Activated T-cell treated with anti-CD3 and anti-CD28 coated beads for 1 hour (primary cell): ENCODE results near the gene SENP3.
"Not testable (repeated sequence)": the region's sequence is repeated elsewhere in the genome, so short reads cannot be mapped to it uniquely, and the experiment has no call there.

Experiments used
- DNase-seq: peaks from one replicate; pipeline ENCODE4 v3.0.0-alpha.2; 2020; ENCODE audit warnings: low read depth

SENP3 gene

GRCh38 chr17:7597561-7597960 lies 35.8 kb downstream of the SENP3 start:
- DNase-seq = not testable (repeated sequence)

GRCh38 chr17:7606280-7606679 lies 44.6 kb downstream of the SENP3 start:
- DNase-seq = no peak

GRCh38 chr17:7610641-7611040 lies 48.9 kb downstream of the SENP3 start:
- no peak for DNase-seq

- no peak for DNase-seq
These were observed 50.0 kb downstream of the SENP3 start for GRCh38 chr17:7611635-7612293.

GRCh38 chr17:7612294-7612640 lies 50.5 kb downstream of the SENP3 start:
- DNase-seq = no peak

- no peak for DNase-seq
These were observed 52.2 kb downstream of the SENP3 start for GRCh38 chr17:7613769-7614424.

GRCh38 chr17:7614425-7615264 lies 52.9 kb downstream of the SENP3 start, which contains the start of gene FXR2:
Gene FXR2, minus strand, starts transcription at chr17:7614897. Its CDS starts 365 bp downstream, at chr17:7614532.
- DNase-seq = peak; percentile 95

GRCh38 chr17:7615265-7615747 lies 53.6 kb downstream of the SENP3 start:
- no peak for DNase-seq

GRCh38 chr17:7618608-7619007 lies 56.9 kb downstream of the SENP3 start:
- DNase-seq = no peak

- DNase-seq = no peak
These were observed 59.1 kb downstream of the SENP3 start for GRCh38 chr17:7620835-7621234.
